8988T (cell line): ENCODE results near the gene SAMD4B.
"Not testable (repeated sequence)": the region's sequence is repeated elsewhere in the genome, so short reads cannot be mapped to it uniquely, and the experiment has no call there.

ENCODE experiments used
- DNase-seq: peaks from one replicate; pipeline ENCODE4 v3.0.0; 2011

Gene SAMD4B

DNA sequence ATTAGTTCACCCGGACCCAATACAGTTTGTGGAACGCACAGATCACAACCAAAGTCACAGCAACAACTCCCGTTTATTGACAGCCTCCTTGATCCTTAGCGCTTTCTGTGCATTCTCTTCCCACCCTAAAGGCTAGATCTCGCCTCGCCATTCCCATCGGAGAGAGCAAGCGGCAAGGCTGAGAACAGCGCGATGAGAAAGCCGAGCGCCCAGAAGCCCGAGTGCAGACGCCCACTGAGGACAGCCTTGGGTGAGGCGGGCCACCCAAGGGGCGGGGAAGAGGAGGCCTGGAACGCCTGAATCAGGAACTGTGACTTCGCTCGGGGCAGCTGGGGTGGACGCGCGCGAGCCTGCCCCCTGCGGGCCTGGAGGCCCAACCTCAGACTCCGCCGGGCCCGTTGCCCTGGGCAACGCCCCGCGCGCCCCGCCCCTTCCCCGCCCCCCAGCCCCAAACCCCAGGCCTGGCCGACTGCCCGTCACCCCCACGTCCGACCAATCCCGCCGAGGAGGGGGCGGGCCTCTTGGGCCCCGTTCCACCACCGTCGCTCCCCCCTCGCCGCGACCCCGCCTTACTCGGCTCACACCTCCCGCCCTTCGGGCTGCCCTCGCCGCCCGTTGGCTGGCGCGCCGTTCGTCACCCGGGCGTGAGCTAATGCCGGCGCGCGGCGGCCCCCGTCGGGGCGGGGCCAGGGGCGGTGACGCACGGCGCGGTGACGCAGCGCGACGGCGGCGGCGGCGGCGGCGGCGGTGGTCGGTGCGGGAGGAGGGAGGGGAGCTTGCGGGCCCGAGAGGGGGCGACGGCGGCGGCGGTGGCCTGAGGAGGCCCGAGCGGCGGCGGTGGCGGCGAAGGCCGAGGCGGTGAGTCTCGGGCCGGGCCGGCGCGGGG is at the start of gene SAMD4B:
Gene SAMD4B, plus strand, starts transcription at position 703 of the 886 bp plus-strand sequence. CDS start 14,473 bp downstream, outside the sequence.
- DNase-seq = peak; percentile 100

- DNase-seq = no peak
Measured at GRCh38 chr19:39293394-39293793, 48.8 kb upstream of the SAMD4B start.

GRCh38 chr19:39296055-39296645 is 46.1 kb upstream of the SAMD4B start, which contains the start of gene IFNL1:
Gene IFNL1 (plus strand): TSS chr19:39296407. CDS start chr19:39296422, 15 bp downstream.
- peak; percentile 20 for DNase-seq

DNA sequence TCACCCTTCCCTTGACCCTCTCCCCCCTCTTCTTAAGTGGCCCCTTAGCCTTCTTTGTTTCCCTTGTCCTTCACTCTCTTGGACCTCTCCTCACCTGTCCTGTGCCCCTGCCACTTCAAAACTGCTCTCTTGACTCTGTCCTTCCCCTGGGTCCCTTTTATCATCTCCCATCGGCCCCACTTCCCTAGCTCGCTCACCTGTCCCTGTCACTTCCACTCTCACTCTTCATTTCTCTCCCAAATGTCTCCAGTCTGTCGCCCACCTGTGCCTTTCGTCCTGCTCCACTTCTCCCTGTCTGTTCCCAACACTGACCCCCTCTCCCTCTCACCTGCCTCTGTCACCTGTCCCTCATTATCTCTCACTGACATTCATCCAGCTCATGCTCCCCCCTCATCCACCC is 45.3 kb upstream of the SAMD4B start:
- DNase-seq = peak; percentile 23

- no peak for DNase-seq
Measured at GRCh38 chr19:39297931-39298634, 44.1 kb upstream of the SAMD4B start.

- DNase-seq = no peak
Measured at GRCh38 chr19:39299404-39299803, 42.8 kb upstream of the SAMD4B start.

GRCh38 chr19:39299832-39300231 is 42.4 kb upstream of the SAMD4B start:
- no peak for DNase-seq

DNA sequence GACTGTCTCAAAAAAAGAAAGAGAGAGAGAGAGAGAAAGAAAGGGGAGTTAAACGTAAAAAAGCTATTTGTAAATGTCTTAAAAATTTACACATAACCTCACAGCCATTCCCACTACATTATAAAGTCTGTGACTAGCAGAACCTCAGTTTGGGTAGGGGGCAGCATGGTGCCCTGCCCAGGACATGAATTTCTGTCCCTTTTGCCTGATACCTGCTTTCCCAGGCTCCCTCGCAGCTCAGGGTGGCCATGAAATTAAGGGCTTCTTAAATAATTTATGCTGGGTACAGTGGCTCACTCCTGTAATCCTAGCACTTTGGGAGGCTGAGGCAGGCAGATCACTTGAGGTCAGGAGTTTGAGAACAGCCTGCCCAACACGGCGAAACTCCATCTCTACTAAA is 41.2 kb upstream of the SAMD4B start:
- DNase-seq = no peak

DNA sequence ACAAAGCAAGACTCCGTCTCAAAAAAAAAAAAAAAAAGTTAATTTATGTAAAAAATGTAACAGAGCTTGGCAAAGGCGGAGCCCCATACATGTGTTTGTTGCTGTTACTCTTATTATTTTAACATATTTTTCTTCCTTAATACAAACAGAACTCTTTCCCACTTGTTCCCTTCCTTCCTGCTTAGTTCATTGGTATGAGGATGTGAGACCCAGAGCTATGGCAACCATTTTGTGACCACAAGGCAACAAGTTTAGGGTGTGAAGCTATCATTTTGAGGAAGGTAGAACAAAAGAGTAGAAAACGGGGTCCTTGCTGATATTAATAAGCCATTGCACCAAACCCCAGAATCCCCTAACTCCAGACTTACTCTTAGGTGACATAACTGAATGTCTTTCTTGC is 40.7 kb upstream of the SAMD4B start:
- no peak for DNase-seq

DNA sequence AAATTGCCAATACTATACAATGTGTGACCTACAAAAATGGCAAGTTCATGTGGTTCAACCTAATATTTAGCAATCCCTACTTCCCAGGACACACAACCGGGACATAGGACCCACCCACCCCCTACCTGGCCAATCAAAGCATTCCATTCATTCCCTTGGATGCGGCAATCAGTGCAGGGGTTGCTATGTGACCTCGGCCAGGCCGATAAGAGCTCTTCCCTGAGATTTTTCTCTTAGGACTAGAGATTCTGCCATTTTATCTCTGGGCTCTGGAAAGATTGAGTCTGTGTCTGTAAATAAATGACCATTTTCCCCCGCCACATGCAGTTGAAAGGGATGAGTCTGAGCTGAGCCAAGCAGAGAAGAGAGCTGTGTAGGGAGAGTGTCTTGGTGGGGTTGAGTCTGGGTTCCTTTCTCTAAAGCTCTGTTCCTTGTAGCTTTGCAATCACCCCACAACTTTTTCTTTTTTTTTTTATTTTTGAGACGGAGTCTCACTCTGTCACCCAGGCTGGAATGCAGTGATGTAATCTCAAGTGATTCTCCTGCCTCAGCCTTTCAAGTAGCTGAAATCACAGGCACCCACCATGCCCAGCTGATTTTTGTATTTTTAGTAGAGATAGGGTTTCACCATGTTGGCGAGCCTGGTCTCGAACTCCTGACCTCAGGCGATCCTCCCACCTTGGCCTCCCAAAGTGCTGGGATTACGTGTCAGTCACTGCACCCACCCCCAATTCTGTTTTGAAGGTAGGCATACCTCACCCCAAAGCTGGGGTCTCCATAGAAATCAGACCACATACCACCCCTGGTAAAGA is 38.6 kb upstream of the SAMD4B start:
- no peak for DNase-seq

DNA sequence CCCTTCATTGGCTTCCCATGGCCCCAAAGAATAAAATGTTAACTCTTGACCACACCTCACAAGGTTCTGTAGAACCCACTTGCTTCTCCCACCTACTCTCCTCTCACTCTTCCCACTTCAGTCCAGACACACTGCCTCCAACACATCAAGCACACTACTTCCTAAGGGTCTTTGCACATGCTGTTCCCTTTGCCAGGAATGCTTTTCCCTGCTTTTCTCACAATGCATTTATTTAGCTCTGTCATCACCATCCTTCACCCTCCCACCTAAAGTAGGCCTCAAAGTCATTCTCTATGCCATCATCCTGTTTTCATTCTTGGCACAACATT is 38.1 kb upstream of the SAMD4B start:
- DNase-seq = no peak

GRCh38 chr19:39304701-39305571 is 37.3 kb upstream of the SAMD4B start:
- no peak for DNase-seq

DNA sequence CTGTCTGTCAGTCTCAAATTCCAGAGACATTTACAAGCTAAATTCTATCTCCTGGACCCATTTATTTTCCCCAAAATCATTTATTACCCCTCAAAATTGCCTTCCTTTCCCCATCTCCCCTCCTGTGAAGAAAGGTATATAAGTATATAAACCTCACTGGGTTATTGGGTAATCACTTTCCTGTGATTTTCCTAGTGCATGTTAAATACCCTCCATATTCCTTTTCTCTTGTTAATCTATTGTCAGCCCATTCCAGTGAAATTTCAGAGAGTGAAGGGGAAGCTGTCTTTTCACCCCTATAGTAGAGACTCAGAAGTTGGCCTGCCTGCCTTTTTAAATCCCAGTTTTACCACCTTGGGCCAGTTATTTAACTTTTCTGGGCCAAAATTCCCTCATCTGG is 36.1 kb upstream of the SAMD4B start:
- no peak for DNase-seq

GRCh38 chr19:39307046-39307821 is 35.0 kb upstream of the SAMD4B start:
- DNase-seq = no peak

- no peak for DNase-seq
Measured at GRCh38 chr19:39307822-39308530, 34.2 kb upstream of the SAMD4B start.

DNA sequence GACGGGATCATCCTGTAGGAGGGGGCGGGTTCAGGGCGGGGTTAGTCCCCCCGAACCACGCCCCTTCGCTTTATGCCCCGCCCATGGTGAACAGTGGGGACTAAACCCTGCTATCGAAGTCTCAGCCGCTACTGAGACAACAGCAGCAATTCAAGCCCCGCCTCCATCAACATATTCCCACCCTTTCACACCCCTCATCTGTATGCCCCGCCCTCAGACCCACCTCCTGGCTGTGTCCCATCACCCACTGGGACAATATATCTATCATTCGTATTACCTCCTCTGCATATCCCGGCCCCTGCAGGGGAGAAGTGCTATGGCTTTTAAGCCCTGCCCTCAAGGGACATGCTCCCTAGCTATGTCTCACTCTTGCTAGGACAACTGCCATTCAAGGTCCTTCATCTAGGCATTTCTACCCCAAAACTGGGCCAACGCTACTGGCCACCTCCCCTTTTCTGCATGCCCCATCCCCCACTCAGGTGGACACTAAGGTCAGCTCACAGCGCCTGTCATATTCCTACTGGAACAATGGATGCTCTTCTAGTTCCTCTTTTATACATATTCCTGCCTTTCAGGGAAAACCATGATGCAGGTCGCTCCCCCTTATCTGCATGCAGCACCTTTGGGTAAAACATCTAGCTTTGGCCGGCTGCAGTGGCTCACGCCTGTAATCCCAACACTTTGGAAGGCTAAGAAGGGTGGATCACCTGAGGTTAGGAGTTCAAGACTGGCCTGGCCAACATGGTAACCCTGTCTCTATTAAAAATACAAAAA is 33.5 kb upstream of the SAMD4B start:
- DNase-seq = peak; percentile 92

- not testable (repeated sequence) for DNase-seq
Measured at GRCh38 chr19:39309305-39309670, 32.9 kb upstream of the SAMD4B start.

GRCh38 chr19:39310558-39311311 is 31.5 kb upstream of the SAMD4B start:
- peak; percentile 83 for DNase-seq
